ENCODE measurements around the gene DDIT3.

DNA sequence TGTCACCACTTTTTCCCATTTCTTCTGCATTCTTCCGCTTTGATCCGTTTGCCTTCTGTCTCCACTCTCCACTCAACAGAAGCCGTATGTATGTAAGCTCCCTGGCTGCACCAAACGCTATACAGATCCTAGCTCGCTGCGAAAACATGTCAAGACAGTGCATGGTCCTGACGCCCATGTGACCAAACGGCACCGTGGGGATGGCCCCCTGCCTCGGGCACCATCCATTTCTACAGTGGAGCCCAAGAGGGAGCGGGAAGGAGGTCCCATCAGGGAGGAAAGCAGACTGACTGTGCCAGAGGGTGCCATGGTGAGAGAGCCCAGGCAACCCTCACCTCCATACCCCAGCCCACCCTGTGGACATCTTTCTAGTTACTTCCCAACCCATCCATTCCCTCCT is 52.4 kb downstream of the DDIT3 start:
- TF ChIP-seq, protein P1, sequence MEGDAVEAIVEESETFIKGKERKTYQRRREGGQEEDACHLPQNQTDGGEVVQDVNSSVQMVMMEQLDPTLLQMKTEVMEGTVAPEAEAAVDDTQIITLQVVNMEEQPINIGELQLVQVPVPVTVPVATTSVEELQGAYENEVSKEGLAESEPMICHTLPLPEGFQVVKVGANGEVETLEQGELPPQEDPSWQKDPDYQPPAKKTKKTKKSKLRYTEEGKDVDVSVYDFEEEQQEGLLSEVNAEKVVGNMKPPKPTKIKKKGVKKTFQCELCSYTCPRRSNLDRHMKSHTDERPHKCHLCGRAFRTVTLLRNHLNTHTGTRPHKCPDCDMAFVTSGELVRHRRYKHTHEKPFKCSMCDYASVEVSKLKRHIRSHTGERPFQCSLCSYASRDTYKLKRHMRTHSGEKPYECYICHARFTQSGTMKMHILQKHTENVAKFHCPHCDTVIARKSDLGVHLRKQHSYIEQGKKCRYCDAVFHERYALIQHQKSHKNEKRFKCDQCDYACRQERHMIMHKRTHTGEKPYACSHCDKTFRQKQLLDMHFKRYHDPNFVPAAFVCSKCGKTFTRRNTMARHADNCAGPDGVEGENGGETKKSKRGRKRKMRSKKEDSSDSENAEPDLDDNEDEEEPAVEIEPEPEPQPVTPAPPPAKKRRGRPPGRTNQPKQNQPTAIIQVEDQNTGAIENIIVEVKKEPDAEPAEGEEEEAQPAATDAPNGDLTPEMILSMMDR (conservative IDR thresholded peaks at IDR 0.05; ENCODE audit: low read depth, low read length) = no peak
- no peak for TF ChIP-seq EZH2 (IDR thresholded peaks at IDR 0.05; ENCODE audit: low read length, unreplicated experiment)
- TF ChIP-seq EZH2phosphoT487 (IDR thresholded peaks at IDR 0.05; ENCODE audit: borderline replicate concordance, low read length) = no peak

All from PC-3 (cell line).